DOHH2 (cell line): Measurements from ENCODE around the gene ZFP92.

Experiments used
- H3F3A ChIP-seq: fragments of 200-600 bp; sonication (generic), shearing (Covaris generic); 2 replicates; pipeline ENCODE4 v1.6.0; 2016; ENCODE audit warnings: antibody characterized with exemption, mild to moderate bottlenecking; ENCODE audit not compliant: control insufficient read depth, insufficient read depth
- H3K27ac ChIP-seq: fragments of 200-600 bp; sonication (generic); 2 replicates; pipeline ENCODE4 v1.5.1; 2014; ENCODE audit warnings: low read depth, mild to moderate bottlenecking, low read length, moderate library complexity
- H3K27me3 ChIP-seq: fragments of 200-600 bp; sonication (generic); 2 replicates; pipeline ENCODE4 v1.6.1; 2014; ENCODE audit warnings: mild to moderate bottlenecking, low read length, mixed read lengths; ENCODE audit not compliant: control insufficient read depth
- H3K36me3 ChIP-seq: fragments of 200-600 bp; sonication (generic); 2 replicates; pipeline ENCODE4 v1.6.1; 2014; ENCODE audit warnings: mild to moderate bottlenecking, low read length, moderate library complexity, mixed read lengths; ENCODE audit not compliant: control insufficient read depth
- H3K4me1 ChIP-seq: fragments of 200-600 bp; sonication (generic); 2 replicates; pipeline ENCODE4 v1.6.1; 2014; ENCODE audit warnings: mild to moderate bottlenecking, low read length, mixed read lengths; ENCODE audit not compliant: control insufficient read depth
- H3K4me2 ChIP-seq: fragments of 200-600 bp; sonication (generic); 2 replicates; pipeline ENCODE4 v1.6.0; 2014; ENCODE audit warnings: mild to moderate bottlenecking, low read length, moderate library complexity
- H3K4me3 ChIP-seq: fragments of 200-600 bp; sonication (generic); 2 replicates; pipeline ENCODE4 v1.5.1; 2014; ENCODE audit warnings: mild to moderate bottlenecking, low read length, mixed read lengths
- H3K79me2 ChIP-seq: fragments of 200-600 bp; sonication (generic); 2 replicates; pipeline ENCODE4 v1.6.1; 2014; ENCODE audit warnings: mild to moderate bottlenecking, low read length, mixed read lengths; ENCODE audit not compliant: control insufficient read depth
- H3K9me2 ChIP-seq: fragments of 200-600 bp; sonication (generic); replicated peaks from 2 replicates; pipeline ENCODE4 v1.6.1; 2014; ENCODE audit warnings: mild to moderate bottlenecking, low read length, mixed read lengths; ENCODE audit not compliant: control insufficient read depth
- H3K9me3 ChIP-seq: fragments of 200-600 bp; sonication (generic); 2 replicates; pipeline ENCODE4 v1.6.1; 2014; ENCODE audit warnings: antibody characterized with exemption, low read length, mixed read lengths; ENCODE audit not compliant: control insufficient read depth, insufficient read depth
- H4K20me1 ChIP-seq: fragments of 200-600 bp; sonication (generic); 2 replicates; pipeline ENCODE4 v1.6.0; 2014; ENCODE audit warnings: low read depth, mild to moderate bottlenecking, antibody characterized with exemption, low read length, moderate library complexity; ENCODE audit not compliant: control insufficient read depth, insufficient read depth
- CTCF ChIP-seq: fragments of 200-600 bp; sonication (generic); IDR thresholded peaks from one replicate; pipeline ENCODE4 v1.5.1; 2014; ENCODE audit warnings: antibody characterized with exemption, mild to moderate bottlenecking, low read depth, low read length; ENCODE audit not compliant: poor library complexity, severe bottlenecking
- EZH2phosphoT487 ChIP-seq: fragments of 200-600 bp; sonication (generic); IDR thresholded peaks from 2 replicates; pipeline ENCODE4 v1.6.1; 2017; ENCODE audit warnings: borderline replicate concordance, mild to moderate bottlenecking, antibody characterized with exemption, low read length, moderate library complexity, mixed read lengths

Gene ZFP92

GRCh38 chrX:153445856-153446635 lies 34.8 kb downstream of the ZFP92 start, which contains the start of gene TREX2:
Gene TREX2, minus strand, starts transcription at chrX:153446056. Its CDS starts 626 bp downstream, at chrX:153445430.
- Histone ChIP-seq H3F3A (no peaks in the 10 kb centered on the region), H3K4me2 (no peak within 1 kb of the TSS), H3K36me3 (no peaks in the 10 kb centered on the region), H3K4me1 (no peaks in the 10 kb centered on the region), H3K79me2 (no peaks in the 10 kb centered on the region), H3K27ac (no peak within 1 kb of the TSS), H3K27me3 (no peaks in the 10 kb centered on the region), H4K20me1 (no peaks in the 10 kb centered on the region), H3K9me2 (no peaks in the 10 kb centered on the region), H3K9me3 (no peaks in the 10 kb centered on the region), H3K4me3 (no peak within 1 kb of the TSS)
- TF ChIP-seq CTCF: no peak
- no peak for TF ChIP-seq EZH2phosphoT487

DNA sequence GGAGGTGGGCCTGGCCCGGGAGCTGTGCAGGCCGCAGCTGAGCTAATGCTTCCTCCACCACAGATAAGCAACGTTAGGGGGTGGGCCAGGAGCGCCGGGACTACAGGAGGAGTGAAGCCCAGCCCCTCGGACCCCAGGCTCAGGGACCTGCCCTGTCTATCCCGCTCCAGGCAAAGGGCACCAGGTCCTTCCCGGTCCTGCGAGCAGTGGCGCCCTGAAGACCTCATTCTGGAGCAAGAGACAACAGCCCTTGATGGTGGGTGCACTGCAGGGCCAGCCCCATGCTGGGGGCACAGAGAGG lies 35.3 kb downstream of the ZFP92 start:
- Histone ChIP-seq H3K27me3 (no peaks in the 10 kb centered on the region), H3K27ac (no peak overlapping the region), H3K36me3 (no peaks in the 10 kb centered on the region), H3K9me3 (no peaks in the 10 kb centered on the region), H3K4me1 (no peaks in the 10 kb centered on the region), H3K9me2 (no peaks in the 10 kb centered on the region), H3K4me2 (no peak overlapping the region), H3K4me3 (no peak overlapping the region), H3K79me2 (no peaks in the 10 kb centered on the region), H4K20me1 (no peaks in the 10 kb centered on the region), H3F3A (no peaks in the 10 kb centered on the region)
- TF ChIP-seq CTCF (no peak), EZH2phosphoT487 (no peak)

DNA sequence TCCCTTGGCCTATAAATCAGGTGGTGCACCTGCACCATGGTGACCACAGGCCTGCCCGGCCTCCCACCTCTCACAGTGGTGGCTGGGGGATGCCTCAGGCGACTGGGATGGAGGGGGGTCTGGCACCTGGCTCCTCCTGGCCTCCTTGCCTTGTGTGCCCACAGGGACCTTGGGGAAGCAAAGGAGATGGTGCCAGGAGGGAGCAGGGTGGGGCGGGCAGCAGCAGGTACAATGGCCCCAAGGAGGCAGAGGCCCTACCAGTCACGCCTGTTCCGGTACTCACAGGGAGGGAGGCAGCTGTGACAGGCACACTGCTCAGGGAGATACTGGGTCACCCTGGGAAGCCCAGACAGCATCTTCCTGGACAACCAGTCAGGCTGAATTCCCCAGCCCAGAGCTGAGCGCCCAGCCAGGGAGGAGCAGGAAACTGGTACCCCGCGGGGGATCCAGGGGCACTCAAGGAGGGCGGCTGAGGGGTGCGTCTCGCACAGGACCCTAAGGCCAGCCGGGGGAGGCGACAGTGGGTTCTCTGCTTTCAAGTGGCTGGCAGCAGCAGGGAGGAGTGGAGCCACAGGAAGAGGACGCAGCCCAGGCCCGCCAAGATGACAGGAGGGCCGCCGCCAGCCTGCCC lies 35.8 kb downstream of the ZFP92 start:
- Histone ChIP-seq H3K4me2 (no peak overlapping the region), H3K36me3 (no peaks in the 10 kb centered on the region), H3K4me1 (no peaks in the 10 kb centered on the region), H4K20me1 (no peaks in the 10 kb centered on the region), H3F3A (no peaks in the 10 kb centered on the region), H3K9me3 (no peaks in the 10 kb centered on the region), H3K4me3 (no peak overlapping the region), H3K27me3 (no peaks in the 10 kb centered on the region), H3K27ac (no peak overlapping the region), H3K9me2 (no peaks in the 10 kb centered on the region), H3K79me2 (no peaks in the 10 kb centered on the region)
- TF ChIP-seq CTCF: no peak
- TF ChIP-seq EZH2phosphoT487: no peak
